Measurements from ENCODE around the gene GOSR1.
"Not testable (repeated sequence)": the region's sequence is repeated elsewhere in the genome, so short reads cannot be mapped to it uniquely, and the experiment has no call there.

GOSR1 gene

DNA sequence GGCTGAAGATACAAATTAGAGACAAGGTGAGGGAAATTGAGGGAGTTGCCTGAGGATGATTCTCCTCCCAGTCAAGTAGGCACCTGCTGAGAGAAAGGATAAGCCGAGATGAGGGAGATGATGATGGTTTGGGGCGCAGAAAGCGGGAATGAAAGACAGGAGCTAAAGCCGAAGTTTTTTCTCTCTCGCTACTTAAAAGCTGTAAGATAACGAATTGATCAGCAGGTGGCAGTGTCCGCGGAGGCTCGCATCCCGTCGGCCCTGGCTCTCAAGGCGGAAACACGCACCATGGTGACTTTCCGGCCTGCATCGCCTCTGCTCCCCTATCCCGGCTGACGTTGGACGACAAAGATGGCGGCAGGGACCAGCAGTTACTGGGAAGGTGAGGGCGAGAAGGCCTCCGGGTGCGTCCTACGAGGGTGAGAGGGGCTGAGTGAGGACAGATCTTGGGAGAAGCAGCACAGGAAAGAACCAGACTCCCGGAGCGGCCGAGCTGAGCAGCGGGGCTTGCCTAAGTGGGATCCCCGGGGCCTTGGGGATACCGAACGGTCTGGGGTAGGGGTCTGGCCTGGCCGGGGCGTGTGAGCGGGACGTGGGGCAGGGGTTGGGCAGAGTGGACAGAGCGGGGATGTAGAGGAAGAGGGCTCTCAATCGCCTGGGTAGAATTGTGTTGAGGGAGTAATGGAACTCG lies at the start of gene GOSR1:
Gene GOSR1, plus strand, starts transcription at position 326 of the 691 bp plus-strand sequence. Its CDS starts 26 bp downstream, at position 352.
- DNase-seq = peak; percentile 99

DNA sequence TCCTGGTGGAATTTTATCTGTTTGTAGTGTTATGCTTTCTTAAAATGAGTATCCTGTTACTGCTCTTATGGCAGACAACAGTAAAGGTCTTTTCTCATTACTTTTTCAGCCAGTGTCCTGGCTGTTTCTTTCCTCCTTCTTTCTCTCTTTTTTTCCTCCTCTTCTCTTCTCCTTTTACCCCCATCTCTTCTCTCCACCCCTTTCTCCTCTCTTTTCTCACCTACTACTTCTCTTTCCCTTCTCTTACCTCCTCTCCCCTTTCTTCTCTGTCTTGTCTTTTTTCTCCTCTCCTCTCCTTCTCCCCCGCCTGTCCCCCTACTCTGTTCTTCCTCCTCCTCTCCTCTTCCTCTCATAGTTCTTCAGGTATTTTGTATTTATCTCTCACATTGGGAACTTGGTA lies 49.6 kb upstream of the GOSR1 start:
- no peak for DNase-seq

DNA sequence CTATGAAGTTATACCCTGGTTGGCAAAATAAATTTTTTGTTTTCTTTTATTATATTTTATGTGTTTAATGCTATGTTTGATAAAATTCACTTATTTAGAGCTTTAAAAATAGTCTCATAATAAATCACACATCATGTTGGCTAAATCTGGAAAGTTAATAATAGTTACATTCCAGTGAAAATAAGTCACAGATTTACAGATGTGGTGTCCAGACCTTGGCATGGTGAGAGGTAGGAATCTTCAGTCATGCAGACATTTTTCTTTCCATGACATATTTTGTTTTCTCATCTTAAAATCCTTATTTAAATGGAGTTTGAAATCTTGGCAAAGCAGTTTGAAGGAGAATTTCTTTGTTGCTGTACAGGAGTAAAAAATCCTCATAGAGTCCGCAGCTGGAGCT lies 48.1 kb upstream of the GOSR1 start:
- DNase-seq = no peak

DNA sequence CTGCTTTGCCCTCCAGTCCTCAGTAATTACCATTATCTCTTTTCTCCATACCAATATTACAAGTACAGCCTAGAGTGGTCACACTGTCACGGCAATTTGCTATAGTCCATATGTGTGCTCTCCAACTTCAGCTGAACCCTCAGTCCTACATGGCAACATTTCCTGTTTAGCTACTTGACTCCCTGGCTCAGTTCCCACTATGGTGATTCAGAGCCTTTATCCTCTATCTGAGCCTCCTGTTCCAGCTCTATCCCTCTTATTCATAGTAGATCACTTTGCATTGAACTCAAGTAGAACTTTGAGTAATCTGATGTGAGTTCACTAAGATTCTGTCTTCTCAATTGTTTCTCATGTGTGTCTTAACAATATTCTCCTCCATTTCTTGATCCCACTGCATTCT lies 43.7 kb upstream of the GOSR1 start:
- DNase-seq = peak; percentile 32

DNA sequence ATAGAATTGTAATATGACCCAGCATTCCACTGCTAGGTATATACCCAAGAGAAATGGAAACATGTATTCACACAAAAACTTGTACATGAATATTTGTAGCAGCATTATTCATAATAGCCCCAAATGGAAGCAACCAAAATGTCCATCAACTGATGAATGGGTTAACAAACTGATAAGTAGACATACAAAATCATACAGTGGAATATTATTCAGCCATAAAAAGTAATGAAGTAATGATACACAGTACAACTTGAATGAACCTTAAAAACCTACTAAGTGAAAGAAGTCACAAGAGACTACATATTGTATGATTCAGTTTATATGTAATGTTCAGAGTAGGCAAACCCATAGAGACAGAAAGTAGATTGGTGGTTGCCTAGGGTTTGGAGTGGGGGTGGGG lies 40.5 kb upstream of the GOSR1 start:
- DNase-seq = no peak

DNA sequence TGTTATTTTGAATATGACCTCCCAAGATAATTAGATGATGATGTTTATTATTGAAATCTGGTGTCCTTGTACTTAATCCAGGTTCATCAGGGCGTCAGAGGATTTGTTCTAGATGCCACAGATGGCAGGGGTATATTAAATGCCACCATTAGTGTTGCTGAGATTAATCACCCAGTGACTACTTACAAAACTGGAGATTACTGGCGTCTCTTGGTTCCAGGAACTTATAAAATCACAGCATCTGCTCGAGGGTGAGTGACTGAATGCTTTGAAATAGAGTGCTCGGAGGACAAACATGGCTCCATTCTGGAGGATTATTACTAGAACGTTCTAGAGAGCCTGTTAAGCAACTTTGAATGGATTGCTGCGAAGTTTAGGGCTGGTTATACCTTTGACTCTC lies 33.5 kb upstream of the GOSR1 start:
- peak; percentile 99 for DNase-seq

DNA sequence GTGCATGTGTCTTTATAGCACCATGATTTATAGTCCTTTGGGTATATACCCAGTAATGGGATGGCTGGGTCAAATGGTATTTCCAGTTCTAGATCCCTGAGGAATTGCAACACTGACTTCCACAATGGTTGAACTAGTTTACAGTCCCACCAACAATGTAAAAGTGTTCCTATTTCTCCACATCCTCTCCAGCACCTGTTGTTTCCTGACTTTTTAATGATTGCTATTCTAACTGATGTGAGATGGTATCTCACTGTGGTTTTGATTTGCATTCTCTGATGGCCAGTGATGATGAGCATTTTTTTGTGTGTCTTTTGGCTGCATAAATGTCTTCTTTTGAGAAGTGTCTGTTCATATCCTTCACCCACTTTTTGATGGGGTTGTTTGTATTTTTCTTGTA lies 30.6 kb upstream of the GOSR1 start:
- DNase-seq = not testable (repeated sequence)

DNA sequence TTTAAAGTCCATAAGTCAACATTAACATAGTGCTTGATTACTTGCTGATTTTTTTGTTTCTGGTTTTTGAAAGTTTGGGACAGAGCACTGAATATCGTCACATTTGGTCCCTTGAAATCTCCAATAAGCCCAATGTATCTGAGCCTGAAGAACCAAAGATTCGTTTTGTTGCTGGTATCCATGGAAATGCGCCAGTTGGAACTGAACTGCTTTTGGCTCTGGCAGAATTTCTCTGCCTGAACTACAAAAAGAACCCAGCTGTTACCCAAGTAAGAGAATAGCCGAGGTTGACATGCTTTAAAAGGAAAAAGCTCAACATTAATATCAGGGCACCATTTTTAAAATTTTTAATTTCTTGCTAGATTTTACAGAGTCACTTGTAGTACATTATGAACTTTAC lies 27.7 kb upstream of the GOSR1 start:
- no peak for DNase-seq

DNA sequence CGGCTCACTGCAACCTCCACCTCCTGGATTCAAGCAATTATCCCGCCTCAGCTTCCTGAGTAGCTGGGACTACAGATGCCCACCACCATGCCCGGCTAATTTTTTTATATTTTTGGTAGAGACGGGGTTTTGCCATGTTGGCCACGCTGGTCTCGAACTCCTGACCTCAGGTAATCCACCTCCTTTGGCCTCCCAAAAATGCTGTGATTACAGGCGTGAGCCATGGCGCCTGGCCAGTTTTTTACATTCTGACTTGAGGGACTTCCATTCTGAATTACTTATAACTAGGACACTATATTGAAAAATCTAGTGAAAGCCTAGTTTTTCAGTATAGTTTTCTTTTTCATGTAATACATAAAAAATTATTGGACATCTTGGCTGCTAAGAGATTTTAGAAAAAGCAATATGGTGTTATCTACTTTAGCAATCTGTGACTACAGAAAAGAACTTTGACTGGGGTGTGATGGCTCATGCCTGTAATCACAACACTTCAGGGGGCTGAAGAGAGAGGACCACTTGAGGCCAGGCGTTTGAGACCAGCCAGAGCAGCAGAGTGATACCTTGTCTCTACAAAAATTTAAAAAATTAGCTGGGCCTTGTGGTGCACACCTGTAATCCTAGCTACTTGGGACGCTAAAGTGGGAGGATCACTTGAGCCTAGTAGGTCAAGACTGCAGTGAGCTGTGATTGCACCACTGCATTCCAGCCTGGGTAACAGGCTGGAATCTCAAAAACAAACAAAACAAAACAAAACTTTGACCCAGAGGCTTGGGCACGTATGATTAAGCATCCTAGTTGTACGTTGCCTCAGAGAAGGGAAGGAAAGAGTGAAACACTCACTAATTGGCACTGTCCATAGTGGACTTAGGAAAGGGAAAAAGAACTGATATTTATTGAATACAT lies 26.8 kb upstream of the GOSR1 start:
- DNase-seq = no peak

DNA sequence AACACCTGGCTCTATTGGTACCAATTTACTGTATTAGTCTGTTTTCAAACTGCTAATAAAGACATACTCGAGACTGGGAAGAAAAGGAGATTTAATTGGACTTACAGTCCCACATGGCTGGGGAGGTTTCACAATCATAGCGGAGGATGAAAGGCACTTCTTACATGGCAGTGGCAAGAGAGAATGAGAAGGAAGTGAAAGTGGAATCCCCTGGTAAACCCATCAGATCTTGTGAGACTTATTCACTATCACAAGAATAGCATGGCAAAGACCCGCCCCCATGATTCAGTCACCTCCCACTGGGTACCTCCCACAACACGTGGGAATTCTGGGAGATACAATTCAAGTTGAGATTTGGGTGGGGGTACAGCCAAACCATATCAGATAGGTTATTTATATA lies 22.6 kb upstream of the GOSR1 start:
- no peak for DNase-seq

DNA sequence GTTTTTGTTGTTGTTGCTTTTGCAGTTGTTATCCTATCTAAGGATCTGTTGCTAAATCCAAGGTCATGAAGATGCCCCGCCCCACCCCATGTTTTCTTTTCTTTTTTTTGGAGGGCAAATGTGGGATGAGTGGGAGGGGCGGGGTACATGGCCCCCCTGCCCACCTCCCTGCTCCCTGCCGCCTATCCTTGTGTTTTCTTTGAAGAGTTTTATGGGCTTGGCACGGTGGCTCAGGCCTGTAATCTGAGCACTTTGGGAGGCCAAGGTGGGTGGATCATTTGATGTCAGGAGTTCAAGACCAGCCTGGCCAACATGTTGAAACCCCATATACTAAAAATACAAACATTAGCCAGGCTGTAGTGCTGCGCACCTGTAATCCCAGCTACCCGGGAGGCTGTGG lies 18.8 kb upstream of the GOSR1 start:
- DNase-seq = no peak

DNA sequence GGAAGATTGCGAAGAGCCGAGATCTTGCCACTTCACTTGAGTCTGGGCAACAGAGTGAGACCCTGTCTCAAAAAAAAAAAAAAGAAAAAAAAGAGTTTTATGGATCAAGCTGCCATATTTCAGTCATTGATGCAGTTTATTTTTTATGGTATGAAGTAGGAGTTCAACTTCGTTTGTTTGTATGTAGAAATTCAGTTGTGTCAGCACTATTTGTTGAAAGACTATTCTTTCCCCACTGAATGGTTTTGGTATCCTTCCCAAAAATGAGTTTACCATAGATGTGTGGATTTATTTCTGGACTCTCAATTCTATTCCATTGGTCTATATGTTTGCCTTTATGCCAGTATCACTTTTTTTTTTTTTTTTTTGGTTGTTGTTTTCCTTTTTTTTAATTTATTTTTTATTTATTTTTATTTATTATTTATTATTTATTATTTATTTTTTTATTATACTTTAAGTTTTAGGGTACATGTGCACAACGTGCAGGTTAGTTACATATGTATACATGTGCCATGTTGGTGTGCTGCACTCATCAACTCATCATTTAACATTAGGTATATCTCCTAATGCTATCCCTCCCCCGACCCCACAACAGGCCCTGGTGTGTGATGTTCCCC lies 18.3 kb upstream of the GOSR1 start:
- not testable (repeated sequence) for DNase-seq

DNA sequence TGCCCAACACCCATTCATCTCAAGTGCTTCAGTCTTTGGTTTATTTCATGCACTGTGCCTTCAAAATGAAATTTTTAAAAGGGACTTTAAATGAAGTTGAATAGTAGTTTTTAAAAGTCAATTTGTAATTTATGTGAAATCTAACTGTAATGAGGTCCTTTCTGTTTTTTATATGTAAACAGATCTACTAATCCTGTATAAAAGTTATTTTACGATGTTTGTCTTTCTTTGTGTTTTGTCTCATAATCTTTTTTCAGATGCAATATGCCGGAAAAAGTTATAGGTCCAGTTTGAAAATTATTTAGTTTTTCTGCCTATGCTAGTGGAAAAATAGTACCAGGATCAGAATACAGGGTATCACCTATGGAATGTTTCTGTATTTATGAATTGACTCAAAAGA lies 8.7 kb upstream of the GOSR1 start:
- DNase-seq = no peak

DNA sequence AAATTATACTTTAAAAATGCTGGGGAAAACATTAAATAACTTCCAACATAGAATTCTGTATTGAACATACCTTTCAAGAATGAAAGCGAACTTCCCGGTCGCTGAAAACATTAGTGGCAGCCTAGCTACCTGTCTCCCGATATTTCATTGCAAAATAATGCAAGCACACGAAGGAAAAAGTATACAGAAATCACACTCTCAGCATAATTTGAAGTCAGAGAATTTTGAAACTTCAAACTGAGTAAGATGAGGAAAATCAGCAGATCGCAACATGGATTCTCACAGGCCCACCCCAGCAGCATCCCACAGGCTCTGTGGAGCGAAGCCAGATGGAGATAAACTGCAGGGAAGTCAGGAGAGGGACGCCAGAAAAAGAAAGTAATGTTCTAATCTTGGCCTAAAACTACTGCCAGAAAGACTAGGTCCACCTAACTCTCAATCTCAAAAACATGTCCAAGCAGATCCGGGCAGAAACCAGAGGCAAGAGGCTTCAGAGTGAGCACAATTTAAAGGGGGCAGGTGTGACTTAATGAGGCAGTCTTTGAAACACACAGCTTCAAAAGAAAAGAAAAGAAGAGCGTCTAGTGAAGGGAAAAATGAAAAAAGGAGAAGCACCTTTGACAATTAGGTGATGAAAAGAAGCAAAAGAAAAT lies 4.8 kb upstream of the GOSR1 start:
- no peak for DNase-seq

DNA sequence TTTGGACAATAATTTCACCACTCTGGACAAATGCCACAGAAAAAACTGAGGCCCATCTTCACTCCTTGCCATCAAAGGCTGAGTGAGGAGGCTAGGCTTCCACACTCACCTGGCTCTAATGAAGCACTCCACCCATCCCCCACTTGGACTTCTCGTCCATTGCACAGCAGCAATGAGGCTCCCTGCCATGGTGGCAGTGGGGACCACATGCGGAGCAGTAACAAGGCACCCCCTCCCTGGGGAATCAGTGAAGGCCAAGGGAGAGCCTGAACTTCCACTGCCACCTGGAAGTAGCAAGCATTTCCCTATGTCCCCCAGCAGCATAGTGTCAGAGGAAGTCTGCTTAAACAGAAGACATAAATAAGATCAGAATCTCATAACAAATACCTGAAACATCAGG lies 2.0 kb upstream of the GOSR1 start:
- no peak for DNase-seq

DNA sequence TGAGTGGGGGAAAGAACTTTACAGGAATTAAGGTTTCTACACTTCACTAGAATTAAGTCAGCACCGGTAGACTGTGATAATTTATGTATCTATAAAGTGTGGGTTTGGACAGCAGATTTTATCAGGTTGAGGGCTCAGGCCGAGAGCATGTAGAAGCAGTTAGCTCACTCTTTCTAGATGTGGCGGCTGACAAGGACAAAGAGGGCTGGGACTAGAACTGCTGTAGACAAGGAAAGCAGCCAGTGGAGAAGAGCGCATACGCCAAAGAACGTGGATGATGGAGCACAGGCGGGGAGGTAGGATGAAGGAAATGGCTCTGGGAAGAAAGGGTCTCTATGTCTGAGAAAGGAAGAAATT lies 504 bp upstream of the GOSR1 start:
- peak; percentile 61 for DNase-seq

DNA sequence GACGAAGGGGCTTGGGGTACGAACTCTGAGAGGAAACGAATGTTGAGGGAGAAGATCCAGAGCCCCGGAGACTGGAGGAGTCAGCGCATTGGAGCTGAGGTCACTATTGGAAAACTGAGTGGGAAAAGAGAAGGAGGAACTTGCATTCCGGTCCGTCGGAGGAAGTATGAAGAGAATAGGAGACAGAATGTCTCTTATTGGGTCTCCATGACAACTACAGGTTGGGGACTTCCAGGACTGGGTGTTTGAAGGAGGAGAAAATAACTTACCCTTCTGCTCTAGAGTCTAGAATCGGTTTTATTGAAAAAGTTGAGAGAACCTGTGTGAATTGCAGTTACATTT lies 537 bp downstream of the GOSR1 start:
- peak; percentile 37 for DNase-seq

DNA sequence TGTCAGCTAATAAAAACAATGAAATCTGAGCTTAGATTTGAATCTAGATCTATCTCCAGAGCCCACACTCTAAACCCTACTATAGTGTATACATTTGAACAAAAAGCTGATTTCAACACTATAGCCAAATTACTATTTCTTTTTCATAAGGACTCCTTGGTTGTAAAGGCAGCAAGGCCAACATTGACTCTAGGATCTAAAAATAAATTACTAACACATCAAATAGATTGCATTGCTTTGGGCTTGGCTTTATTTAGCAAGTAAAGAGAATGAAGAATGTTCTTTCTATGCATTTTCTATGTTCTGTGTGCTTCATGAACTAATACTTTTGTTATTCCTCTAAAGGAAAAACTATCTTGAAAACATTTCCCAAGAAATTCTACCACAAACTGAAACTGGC lies 5.3 kb downstream of the GOSR1 start:
- DNase-seq = no peak

DNA sequence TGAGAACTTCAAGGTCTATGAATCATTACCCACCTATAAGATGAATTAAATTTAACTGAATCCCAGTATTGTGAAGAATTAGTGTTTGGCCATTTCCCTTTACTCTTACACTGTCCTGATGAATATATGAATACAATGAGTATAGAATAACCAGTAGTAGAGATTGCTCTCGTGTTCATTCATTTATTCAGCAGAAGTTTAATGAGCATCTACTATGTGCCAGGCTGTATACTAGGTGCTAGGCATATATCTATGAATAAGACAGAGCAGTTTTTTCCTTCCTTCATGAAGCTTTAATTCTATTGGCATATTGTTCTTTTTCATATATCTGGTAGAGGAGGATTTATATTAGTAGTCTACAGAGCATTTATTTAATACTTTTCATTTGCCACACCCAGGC lies 6.0 kb downstream of the GOSR1 start:
- DNase-seq = no peak

DNA sequence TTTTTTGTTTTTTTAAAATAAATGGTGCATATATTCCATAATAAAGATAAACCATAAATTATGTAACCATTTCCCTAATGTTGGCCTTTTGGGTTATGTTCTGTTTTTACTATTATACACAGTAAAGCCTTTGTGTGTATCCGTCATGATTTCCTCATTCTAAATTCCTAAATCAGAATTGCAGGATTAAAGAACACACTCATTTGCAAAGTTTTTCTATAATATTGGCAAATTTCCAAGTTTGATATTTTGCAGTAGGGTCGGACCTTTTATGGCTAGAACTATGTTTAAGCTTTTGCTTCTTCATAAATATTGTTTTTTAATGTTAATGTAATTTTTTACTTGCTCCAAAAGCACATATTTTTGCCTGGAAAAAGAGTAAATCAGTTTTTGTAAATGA lies 16.6 kb downstream of the GOSR1 start:
- DNase-seq = no peak

DNA sequence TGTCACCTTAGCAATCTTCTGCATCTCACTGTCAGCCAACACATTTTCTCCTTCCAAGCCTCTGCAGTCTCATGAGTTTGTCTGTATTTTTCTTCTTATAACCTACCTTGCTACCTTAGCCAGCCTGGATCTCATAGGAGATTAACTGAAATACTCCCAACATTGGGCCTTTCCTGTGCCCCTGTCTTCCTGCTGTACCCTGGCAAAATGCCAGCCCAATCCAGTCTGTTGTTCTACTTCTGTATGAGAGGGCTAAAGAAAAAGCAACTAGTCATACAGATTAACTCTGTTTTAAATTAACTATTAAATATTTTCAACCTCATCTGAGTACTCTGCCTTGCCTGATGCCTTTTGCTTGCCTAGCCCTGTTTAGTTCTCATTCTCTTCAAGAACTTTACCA lies 18.4 kb downstream of the GOSR1 start:
- peak; percentile 45 for DNase-seq

DNA sequence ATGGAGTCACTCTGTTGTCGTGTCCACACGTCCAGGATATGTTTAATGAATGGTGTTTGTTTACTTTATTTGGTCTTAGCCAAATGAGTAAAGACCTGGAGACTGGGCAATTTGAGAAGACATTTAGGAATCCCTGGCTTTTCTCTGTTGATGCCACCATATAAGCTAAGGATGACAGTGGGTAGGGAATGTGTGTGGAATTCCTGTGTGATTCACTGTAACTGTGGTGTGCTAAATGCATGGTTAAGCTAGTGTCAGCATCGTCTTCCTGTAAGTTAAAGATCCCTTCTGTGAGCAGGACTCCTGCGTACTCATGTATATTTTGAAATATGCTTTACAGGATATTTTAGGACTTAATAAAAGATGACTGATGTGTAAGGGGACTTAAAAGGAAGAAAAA lies 26.4 kb downstream of the GOSR1 start:
- no peak for DNase-seq

DNA sequence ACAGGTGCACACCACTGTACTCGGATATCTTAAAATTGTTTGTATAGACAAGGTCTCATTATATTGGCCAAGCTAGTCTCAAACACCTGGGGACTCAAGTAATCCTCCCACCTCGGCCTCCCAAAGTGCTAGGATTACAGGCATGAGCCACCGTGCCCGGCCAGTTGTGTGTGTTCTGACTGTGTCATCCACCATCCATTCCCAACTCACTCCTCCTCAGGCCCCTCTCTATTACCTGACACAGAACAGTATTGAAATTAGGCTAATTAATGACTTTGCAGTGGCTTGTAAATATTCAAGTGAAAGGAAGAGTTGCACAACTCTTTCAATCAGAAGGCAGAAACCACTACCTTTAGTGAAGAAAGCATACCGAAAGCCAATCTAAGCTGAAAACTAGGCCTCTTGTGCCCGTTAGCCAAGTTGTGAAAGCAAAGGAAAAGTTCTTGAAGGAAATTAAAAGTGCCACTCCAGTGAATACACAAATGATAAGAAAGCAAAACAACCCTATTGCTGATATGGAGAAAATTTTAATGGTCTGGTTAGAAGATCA lies 28.7 kb downstream of the GOSR1 start:
- DNase-seq = no peak
